ELF-1 (cell line): ENCODE measurements around the gene COL8A1.

ENCODE experiments used
- DNase-seq: peaks from one replicate; pipeline ENCODE4 v3.0.0-alpha.2; 2016; ENCODE audit warnings: low read depth, low spot score

Gene COL8A1

DNA sequence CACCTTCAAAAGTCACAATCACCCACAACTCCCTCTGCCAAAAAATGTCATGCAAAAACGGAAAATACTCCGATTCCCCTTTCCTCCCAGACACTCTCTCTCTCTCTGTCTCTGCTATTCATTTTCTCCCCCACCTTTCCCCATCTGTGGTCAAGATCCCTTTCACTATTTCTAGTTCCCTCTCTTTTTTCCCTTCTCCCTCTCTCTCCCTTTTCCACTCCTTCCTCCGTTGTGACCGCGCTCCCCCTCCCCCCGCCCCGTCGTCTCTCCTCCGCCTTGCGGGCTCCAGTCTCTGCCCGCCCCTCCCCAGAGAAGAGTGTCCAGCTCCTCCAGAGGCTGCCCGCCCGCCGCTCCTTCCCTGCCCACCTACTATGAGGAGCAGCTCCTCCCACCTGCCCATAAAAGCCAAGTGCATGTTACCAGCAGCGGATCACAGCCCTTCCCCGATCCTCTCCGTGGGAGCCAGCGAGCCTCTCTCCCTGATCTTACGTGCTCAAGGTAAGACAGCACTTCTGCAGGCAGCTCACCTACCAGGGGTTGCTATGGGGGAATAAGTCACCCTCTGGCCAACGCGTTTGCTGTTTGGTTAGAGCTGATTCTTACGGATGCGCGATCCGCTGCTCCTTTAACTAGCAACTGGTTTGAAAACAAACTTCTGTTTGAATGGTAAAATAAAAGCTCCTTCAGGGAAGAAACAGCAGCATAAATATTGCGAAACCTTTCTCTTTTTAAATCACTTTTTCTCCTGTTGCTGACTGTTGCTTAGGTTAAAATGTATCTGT lies at the start of gene COL8A1:
TSS of gene COL8A1 (plus strand) at position 428 of the 782 bp plus-strand sequence. CDS start 152,089 bp downstream, outside the sequence.
- peak; percentile 62 for DNase-seq

DNA sequence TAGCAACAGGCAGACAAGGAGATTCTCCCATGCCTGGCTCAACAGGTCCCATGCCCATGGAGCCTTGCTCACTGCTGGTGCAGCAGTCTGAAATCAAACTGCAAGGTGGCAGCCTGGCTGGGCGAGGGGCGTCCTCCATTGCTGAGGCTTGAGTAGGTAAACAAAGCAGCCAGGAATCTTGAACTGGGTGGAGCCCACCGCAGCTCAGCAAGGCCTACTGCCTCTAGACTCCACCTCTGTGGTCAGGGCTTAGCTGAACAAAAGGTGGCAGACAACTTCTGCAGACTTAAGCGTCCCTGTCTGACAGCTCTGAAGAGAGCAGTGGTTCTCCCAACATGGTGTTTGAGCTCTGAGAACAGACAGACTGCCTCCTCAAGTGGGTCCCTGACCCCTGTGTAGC lies 49.2 kb upstream of the COL8A1 start:
- peak; percentile 8 for DNase-seq

DNA sequence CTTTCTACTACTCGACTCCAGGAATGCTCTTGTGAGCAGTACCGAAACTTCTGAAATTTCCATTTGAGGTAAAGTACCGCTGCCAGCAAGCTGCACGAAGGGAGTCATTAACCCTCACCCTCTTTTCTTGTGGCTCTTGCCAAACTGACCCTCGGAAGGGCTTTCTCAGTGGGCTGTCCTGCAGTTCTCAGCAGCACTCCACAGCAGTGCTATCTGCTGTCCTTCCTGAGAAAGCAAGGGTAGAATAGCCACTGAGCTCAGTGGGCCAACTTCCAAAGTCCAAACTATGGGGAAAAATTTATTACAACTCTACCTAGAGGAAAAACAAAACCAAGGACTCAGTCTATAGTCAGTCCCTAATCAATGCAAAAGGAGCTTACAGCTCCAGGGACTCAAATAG lies 38.5 kb upstream of the COL8A1 start:
- DNase-seq: no peak

DNA sequence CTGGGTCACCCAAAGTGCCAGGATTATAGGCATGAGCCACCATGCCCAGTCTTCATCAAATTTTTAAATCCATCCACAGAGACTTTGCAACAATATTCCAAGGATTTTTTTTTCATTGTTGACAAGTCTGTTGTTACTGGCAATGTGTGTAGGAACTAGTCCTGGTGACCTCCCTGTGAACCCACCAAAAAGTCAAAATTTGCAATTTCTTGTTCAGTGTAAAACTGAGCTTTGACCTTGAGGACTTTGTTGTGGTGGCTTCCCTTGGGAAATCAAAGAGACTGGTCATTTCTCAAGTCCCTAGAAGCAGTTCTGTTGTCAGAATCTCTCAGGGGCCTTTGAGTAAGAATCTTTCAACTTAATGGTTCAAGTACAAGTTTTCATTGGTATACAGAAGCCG lies 36.9 kb upstream of the COL8A1 start:
- DNase-seq: no peak

DNA sequence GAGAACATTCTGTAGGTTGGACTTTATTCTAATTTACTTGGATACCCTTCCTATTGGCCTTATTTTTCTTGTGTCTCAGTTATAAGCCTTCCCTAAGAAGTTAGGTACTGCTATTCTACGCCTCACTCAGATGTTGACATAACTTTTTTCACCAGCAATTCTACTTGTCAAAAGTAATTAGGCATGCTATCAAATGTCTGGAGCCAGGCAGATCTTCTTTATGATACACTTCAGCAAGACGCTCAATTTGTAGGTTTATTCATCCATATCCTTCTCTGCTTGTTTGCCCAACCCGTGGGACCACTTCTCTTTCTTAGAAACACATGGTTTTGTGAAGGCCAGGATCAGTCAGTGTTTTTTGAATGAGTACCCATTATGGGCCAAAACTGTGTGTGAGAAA lies 36.2 kb upstream of the COL8A1 start:
- no peak for DNase-seq

DNA sequence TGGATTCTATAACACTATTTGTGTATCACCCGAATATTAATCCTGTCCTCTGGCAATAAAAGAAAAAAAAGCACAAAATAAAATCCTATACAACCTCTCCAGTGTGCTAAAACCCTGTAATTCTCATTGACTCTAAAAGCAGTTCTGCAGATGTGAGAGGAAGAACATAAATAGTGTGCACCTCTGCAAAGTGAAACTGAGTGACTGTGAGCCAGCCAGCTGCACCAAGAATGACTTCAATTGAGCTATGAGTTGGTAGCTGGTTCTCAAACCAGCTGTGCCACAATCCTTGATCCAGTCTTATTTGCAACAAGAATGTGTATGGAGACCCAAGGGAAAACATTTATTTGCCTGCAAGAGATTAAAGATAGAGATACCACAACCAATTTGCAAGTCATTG lies 31.2 kb upstream of the COL8A1 start:
- DNase-seq: no peak

DNA sequence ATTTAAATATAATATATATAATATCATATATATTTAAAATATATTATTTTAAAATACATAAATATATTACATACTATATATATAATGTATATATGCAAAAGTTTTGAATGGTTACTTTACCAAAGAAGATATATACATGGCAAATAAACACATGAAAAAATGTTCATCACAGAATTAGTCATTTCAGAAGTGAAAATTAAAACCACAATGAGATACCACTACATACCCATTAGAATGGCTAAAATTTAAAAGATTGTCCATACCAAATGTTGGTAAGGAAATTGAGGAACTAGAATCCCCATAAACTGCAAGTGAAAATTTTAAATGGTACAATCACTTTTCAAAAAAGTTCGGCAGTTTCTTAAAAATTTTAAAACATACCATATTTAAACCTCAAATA lies 23.6 kb upstream of the COL8A1 start:
- no peak for DNase-seq

DNA sequence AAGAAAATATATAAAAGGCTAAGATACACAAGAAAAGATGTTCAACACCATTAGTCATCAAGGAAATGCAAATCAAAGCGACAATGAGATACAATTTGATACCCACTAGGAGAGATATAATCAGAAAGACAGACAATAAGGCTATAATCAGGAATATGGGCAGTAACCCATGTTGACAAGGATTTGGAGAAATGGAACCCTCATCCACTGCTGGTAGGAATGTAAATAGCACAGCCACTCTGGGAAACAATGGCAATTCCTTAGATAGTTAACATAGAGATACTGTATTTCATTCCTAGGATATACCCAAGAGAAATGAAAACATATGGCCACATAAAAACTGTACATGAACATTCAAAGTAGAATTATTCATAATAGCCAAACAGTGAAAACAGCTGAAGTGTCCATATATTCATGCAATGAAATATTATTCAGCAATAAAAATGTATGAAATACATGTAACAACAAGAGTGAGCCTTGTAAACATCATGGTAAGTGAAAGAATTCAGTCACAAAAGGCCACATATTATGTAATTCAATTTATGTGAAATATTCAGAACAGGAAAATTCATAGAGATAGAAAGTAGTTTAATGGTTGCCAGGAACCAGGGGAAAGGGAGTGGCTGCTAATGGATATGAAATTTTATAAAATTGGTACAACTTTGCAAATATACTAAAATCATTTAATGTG lies 18.2 kb upstream of the COL8A1 start:
- DNase-seq: no peak

DNA sequence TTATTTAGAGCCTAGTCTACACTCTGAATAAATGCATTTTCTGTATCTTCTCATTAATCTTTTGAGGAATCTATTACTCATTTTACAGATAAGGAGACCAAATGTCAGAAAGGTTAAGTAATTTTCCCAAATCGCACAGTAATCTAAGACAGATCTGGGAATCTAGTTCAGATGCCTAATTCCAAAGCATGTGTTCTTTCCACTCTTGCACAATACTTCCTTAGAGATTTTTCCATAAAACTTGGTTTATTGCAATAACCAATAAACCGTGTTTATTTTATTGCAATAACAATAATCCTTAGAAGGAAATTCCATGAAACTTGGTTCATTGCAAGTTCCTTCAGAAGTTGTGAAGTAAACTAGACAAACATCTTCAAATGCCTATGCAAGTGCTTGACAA lies 17.4 kb upstream of the COL8A1 start:
- DNase-seq: no peak

DNA sequence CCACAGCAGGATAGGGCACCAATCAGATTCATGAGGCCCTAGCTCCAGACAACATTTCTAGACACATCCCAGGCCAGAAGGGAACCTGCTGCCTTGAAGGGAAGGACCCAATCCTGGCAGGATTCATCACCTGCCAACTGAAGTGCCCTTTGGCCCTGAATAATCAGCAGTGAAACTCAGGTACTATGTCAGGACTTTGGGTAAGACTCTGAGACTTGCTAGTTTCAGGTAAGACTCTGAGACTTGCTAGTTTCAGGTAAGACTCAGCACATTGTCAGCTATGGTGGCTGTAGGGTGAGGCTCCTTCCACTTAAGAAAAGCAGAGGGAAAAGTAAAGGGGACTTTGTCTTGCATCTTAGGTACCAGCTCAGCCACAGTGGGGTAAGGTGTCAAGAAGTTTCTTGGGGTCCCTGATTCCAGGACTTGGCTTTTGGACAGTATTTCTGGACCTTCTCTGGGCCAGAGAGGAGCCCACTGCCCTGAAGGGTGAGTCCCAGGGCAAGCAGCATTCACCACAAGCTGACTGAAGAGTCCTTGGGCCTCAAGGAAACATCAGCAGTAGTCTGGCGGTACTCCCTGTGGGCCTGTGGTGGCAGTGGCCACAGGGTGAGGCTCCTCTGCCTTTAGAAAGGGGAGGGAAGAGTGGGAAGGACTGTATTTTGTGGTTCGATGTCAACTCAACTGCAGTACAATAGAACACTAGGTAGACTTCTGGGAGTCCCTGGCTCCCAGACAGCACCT lies 13.7 kb upstream of the COL8A1 start:
- DNase-seq: no peak

DNA sequence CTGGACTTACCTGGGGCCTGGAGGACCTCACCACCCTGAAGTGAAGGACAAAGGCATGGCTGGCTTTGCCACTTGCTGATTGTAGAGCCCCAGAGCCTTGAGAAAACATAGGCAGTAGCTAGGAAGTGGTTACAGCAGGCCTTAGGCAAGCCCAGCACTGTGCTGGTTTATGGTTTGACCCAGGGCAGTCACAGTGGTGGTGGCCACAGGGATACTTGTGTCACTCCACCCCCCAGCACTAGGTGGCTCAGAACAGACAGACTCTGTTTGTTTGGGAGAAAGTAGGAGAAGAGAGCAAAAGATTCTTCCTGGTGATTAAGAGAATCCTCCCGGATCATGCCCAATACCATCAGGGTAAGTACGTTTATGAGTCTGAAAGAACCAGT lies 13.2 kb upstream of the COL8A1 start:
- DNase-seq: peak; percentile 8

DNA sequence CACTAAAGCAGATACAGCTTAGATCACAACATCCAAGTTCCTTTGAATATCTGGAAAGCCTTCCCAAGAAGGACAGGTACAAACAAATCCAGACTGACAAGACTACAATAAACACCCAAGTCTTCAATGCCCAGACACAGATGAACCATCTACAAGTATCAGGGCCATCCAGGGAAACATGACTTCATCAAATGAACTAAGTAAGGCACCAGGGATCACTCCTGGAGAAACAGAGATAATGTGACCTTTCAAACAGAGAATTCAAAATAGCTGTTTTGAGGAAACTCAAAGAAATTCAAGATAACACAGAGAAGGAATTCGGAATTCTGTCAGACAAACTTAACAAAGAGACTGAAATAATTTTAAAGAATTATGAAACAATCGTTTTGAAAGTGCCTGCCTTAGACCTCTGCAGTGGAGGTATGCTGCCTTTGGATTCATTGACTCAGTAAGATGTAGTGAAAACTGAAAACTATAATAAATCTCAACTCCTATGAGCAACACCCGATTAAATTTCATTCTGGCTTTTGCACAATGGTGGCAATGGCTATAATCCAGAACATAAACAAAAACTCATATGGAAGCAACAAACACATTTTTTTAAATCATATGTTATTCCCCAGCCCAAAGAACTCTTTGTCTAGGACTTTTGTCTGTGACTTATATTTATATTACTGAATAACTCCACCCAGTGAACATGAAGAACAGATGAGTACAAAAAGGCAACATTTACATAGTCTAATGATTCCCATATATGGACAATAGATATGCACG lies 12.6 kb upstream of the COL8A1 start:
- DNase-seq: no peak

DNA sequence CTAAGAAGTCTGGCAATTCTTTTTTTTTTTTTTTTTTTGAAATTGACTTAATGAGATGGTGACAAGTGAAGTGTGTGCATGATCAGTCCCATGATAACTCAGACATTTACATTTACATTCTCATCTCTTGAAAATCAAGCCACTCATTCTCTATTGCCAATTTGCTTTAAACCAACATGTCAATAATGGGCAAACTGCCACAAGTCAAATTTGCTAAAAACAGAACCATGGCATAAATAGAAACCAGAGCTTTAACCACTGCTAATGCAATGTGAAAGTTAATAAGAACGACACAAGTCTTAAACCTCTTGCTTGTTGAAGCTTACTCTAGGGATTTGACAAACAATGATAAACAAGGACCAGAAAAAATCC lies 12.0 kb upstream of the COL8A1 start:
- DNase-seq: no peak

DNA sequence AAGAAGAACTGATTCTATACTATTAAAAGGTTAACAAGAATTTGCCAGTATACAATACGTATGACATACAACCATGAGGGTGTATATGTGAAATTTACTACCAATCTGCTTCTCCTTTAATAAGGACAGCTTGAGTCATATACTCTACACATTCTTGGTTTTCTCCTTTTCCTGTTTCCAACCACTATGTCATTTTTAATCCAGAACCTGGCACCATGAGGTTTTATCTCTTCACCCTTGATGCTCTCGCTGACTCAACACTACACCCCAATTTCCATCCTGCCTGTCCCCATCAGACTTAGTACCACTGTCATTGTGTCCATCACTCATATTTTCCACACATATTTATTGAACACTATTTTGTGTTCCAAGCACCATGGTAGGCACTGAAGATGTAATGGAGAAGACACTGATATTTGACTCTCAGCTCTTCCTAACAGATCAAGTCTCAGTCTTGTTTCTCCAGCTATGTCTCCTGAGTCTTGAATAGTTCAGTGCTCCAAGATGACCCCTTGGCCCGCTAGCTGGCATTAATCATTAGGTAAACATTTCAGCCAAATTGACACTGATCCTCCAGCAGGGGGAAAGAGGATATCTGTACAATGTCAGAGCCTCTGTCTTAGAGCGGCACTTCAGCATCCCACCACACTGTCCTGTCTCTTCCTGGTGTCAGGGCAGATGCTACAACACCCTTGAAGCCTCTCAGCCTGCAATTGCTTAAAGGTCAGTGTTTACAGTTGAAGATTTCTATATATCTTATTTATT lies 11.2 kb upstream of the COL8A1 start:
- DNase-seq: no peak

DNA sequence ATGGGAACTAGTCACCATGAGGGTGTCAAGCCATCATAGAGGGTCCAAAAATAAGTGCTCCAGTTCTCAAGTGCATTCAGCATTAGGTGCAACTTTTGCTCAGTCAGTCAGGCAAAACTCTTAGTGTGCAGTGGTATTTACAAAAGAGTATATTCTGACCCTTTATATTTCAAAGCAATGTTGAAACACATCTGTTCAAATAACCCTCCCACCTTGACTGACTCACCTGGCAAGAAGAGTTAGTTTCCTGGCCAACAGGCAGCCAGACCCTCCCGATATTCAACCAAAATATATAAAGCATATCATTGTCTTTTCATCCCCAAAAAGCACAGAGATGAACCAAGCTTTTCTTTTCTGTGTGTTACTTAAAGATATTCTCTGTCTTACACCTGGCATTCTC lies 7.6 kb upstream of the COL8A1 start:
- DNase-seq: no peak

DNA sequence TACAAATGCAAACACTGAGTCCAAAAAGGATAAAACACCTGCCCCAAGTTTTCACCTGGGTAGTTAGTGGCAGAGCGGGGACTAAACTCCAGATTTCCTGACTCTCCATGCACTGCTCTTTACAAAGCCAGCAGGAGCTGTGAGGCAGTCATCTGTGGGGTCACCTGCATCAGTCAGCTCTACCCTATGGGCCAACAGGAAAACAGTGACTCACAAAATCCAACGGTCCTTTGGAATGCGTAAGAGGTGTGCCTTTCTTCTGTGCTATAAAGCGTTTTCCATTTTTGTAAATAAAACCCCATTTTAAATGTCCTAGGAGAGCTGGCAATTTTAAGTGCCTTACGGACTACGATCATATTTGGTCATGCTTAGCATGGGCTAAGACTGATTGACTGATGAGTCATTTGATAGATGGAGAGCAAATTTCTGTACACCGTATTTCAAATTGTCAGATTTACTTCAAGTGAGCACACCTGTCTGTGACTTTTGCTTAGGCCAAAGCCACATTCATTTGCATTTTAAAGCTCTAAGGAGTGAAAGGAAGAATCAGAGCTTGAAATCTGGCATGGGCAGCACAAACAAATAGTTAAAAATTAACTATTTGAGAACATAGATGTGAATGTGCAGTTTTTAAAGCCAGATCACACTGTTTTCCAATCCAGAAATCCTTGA lies 4.4 kb upstream of the COL8A1 start:
- no peak for DNase-seq

DNA sequence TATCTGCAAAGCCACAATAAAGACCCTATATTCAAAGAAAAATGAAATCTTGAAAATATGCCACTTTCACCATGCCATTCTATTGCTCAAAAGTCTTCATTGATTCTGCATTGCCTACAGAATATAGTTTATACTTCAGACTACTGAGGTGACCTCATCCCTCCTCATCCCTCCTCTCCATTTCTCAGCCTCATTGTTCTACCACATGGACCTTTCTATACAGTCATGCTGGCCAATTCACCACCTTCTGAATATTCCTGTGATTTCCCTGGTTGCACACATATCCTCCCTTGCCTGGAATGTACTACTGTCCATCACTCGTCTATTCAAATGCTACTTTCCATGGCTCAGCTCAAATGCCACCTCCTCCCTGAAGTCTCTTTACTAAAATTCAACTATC lies 3.5 kb upstream of the COL8A1 start:
- no peak for DNase-seq

DNA sequence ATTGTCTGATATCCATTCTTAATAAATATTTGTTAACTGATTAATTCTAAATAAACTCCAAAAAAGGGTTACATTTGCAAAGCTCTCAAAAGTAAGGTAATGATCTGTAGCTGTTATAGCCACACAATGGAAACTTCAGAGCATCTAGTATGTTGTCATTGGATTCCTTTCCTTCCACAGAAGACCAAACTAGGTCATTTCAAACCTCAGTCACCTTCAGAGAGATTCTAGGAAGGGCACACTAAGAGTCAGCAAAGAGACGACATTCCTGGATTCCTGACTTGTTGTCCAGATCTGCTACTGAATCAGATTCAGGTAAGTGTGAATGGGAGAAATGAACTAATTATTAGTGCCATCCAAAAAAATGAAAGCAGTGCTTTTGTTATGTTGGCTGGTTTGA lies 3.0 kb upstream of the COL8A1 start:
- no peak for DNase-seq

DNA sequence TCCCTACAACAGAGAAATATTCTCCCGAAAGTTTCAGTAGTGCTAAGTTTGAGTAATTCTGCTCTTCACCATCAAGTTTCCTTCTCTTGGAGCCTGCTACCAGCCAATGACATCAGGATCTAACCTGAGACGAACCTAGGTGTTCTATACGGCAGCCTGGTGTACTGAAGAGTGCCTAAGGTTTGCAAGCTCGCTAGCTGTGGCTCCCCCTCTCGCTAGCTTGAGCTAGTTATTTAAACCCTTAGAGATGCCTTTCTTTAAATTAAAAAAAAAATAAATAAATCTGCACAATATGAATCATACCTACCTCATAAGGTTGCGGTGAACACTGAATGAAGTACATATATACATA lies 1.4 kb upstream of the COL8A1 start:
- DNase-seq: no peak

DNA sequence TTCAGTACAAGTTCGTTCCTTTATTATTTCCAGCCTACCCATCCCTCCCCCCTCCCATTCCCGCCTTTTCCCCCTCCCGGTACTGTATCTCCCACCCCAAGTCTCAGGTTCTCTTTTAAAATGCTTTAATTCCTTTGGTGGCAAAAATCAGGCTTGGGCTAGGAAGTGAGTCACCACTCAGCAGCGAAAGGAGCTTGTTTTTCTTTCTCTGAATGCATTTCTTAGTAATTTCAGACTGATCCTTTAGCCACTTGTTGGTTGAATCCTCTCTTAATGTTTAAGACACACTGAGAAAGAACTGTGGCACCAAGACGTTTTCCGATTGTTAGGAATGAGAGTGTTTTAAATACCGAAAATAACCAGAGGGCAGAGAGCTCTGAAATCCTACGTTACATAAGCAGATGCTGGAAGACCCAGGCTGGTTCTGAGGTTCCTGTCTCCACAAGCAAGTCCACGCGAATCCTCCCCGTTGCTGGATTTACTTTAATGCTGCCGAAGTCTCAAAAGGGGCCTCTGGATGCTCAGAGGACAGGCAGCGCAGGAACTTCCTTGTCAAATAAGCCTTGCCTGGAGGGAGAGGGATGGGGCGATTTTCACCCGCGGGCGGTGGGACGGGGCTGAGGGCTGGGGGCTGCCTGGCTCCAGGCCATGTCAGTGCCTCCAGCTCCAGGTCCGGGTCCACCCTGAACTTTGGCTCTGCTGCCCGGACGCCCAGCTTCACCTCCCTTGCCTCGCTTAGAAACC lies 854 bp upstream of the COL8A1 start:
- peak; percentile 51 for DNase-seq
